GM10248 (cell line): Measurements from ENCODE around the gene SPEN.

Experiments used
- CTCF ChIA-PET: fragments of 300-600 bp; sonication (Branson Sonifier 250); formaldehyde crosslinking; extraction: SDS; loops from one replicate; lab custom pipeline; 2021; ENCODE audit warnings: antibody characterized with exemption; lab: Yijun Ruan, JAX
- POLR2A ChIA-PET: fragments of 350-650 bp; sonication (Branson Sonifier 250); formaldehyde crosslinking; extraction: SDS; loops from one replicate; lab custom pipeline; 2020; ENCODE audit warnings: antibody characterized with exemption; lab: Yijun Ruan, JAX
- DNase-seq: peaks from one replicate; pipeline ENCODE4 v3.0.0; 2012; ENCODE audit errors: extremely low spot score
- TF ChIP-seq, protein P1 (sequence below): IDR thresholded peaks from 2 replicates; pipeline ENCODE4 v1.5.1; 2012; ENCODE audit warnings: mild to moderate bottlenecking, low read depth; ENCODE audit errors: extremely low read depth, missing control alignments, control extremely low read depth

Gene SPEN

DNA sequence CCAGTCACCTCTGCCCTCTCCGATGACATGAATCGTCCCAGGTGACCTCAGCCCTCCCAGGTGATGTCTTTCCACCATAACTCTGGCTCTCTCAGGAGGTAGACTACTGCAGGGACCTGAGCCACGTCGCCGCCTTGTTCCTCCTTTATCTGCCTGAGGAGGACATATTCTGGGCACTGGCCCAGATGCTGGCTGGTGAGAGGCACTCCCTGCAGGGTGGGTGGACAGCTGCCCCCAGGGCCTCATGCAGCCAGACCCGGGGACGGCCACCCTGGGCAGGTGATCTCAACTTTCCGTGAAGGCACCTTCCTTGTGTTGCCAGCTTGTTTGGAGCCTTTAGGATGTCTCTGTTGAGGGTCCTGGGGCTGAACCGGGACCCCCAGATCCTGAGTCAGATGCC lies 142.3 kb downstream of the SPEN start:
- ChIA-PET POLR2A (no interaction called here), CTCF (no interaction called here)
- no peak for DNase-seq
- TF ChIP-seq, protein P1, sequence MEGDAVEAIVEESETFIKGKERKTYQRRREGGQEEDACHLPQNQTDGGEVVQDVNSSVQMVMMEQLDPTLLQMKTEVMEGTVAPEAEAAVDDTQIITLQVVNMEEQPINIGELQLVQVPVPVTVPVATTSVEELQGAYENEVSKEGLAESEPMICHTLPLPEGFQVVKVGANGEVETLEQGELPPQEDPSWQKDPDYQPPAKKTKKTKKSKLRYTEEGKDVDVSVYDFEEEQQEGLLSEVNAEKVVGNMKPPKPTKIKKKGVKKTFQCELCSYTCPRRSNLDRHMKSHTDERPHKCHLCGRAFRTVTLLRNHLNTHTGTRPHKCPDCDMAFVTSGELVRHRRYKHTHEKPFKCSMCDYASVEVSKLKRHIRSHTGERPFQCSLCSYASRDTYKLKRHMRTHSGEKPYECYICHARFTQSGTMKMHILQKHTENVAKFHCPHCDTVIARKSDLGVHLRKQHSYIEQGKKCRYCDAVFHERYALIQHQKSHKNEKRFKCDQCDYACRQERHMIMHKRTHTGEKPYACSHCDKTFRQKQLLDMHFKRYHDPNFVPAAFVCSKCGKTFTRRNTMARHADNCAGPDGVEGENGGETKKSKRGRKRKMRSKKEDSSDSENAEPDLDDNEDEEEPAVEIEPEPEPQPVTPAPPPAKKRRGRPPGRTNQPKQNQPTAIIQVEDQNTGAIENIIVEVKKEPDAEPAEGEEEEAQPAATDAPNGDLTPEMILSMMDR: no peak
